Measurements from ENCODE around the gene CACNA1C.

CACNA1C gene

GRCh38 chr12:2555487-2556082, 502.8 kb downstream of the CACNA1C start:
- no peak for DNase-seq (ENCODE audit: low read depth)
- no peak for TF ChIP-seq CTCF (IDR thresholded peaks at IDR 0.05; ENCODE audit: insufficient read depth, low read depth, low read length, missing control alignments)
- no peak overlapping the region for H3K4me3 ChIP-seq (ENCODE audit: low read length)

GRCh38 chr12:2557597-2557996, 504.8 kb downstream of the CACNA1C start:
- TF ChIP-seq CTCF (IDR thresholded peaks at IDR 0.05; ENCODE audit: insufficient read depth, low read depth, low read length, missing control alignments) = no peak
- DNase-seq (ENCODE audit: low read depth) = no peak
- no peak overlapping the region for H3K4me3 ChIP-seq (ENCODE audit: low read length)

GRCh38 chr12:2559931-2560330, 507.1 kb downstream of the CACNA1C start:
- no peak for DNase-seq (ENCODE audit: low read depth)
- H3K4me3 ChIP-seq (ENCODE audit: low read length) = no peak overlapping the region
- TF ChIP-seq CTCF (IDR thresholded peaks at IDR 0.05; ENCODE audit: insufficient read depth, low read depth, low read length, missing control alignments) = no peak

GRCh38 chr12:2560356-2560755, 507.6 kb downstream of the CACNA1C start:
- no peak for TF ChIP-seq CTCF (IDR thresholded peaks at IDR 0.05; ENCODE audit: insufficient read depth, low read depth, low read length, missing control alignments)
- H3K4me3 ChIP-seq (ENCODE audit: low read length) = no peak overlapping the region
- no peak for DNase-seq (ENCODE audit: low read depth)

GRCh38 chr12:2561367-2561766, 508.6 kb downstream of the CACNA1C start:
- no peak for DNase-seq (ENCODE audit: low read depth)

GRCh38 chr12:2562400-2562799, 509.6 kb downstream of the CACNA1C start:
- TF ChIP-seq CTCF (IDR thresholded peaks at IDR 0.05; ENCODE audit: insufficient read depth, low read depth, low read length, missing control alignments) = no peak
- no peak for DNase-seq (ENCODE audit: low read depth)
- H3K4me3 ChIP-seq (ENCODE audit: low read length) = no peak overlapping the region

More at GRCh38 chr12:2561367-2561766, 508.6 kb downstream of the CACNA1C start:
- H3K4me3 ChIP-seq (ENCODE audit: low read length) = no peak overlapping the region
- TF ChIP-seq CTCF (IDR thresholded peaks at IDR 0.05; ENCODE audit: insufficient read depth, low read depth, low read length, missing control alignments) = no peak

- H3K4me3 ChIP-seq (ENCODE audit: low read length) = no peak overlapping the region
- TF ChIP-seq CTCF (IDR thresholded peaks at IDR 0.05; ENCODE audit: insufficient read depth, low read depth, low read length, missing control alignments) = no peak
- no peak for DNase-seq (ENCODE audit: low read depth)
These were observed 510.9 kb downstream of the CACNA1C start for GRCh38 chr12:2563709-2564108.

Data from epithelial cell of esophagus (primary cell).